Fibroblast of pulmonary artery (primary cell): ENCODE data around the gene COX6A1.
"Not testable (repeated sequence)": the region's sequence is repeated elsewhere in the genome, so short reads cannot be mapped to it uniquely, and the experiment has no call there.

Source experiments
- DNase-seq: peaks from one replicate; pipeline ENCODE4 v3.0.0-alpha.2; 2010; ENCODE audit warnings: low read depth
- H3K4me3 ChIP-seq: replicated peaks from 2 replicates; pipeline ENCODE4 v1.5.1; 2011; ENCODE audit warnings: low read depth, mild to moderate bottlenecking, control low read depth, low read length, moderate library complexity
- TF ChIP-seq, protein P1 (sequence below): IDR thresholded peaks from 2 replicates; pipeline ENCODE4 v1.5.1; 2011; ENCODE audit warnings: mild to moderate bottlenecking, control low read depth, low read length, inconsistent platforms; ENCODE audit errors: missing control alignments

COX6A1 gene

DNA sequence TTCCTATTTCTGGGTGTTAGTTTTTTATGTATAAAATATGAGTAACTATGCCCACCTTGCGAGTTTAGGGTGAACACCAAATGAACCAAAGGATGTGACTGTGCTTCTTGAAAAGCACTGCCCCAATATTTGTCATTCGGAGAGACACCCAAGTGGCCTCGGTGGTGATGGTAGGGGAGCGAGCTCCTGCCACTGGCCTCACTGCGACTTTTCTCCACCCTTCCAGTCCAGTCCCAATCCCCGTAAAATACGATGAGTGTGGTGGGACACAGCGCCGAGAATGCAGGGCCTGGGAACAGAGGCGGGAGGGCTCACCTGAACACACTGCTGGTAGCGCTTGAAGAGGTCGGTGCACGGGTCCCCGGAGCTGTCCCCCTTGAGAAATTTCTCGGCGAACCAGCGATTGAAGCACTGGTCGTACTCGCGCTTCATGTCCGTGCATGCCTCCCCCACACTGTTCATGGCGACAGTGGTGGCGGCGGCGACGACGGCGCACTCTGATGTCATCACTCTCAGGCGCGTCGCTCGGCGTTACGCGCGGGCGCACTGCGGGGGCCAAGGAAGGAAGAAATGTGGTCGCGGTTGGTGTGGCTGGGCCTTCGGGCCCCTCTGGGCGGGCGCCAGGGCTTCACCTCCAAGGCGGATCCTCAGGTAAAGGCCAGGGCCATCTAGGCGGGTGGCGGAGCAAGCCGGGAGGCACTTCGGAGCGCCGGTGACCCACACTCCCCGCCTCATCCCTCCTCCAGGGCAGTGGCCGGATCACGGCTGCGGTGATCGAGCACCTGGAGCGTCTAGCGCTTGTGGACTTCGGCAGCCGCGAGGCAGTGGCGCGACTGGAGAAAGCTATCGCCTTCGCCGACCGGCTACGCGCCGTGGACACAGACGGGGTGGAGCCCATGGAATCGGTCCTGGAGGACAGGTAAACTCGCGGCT is 8.3 kb downstream of the COX6A1 start, which contains the start of the genes GATC and TRIAP1:
Gene GATC, plus strand, starts transcription at position 534 of the 933 bp plus-strand sequence. Its CDS starts 37 bp downstream, at position 571.
Gene TRIAP1, minus strand, starts transcription at position 474 of the 933 bp plus-strand sequence. Its CDS starts 12 bp downstream, at position 462.
- TF ChIP-seq, protein P1, sequence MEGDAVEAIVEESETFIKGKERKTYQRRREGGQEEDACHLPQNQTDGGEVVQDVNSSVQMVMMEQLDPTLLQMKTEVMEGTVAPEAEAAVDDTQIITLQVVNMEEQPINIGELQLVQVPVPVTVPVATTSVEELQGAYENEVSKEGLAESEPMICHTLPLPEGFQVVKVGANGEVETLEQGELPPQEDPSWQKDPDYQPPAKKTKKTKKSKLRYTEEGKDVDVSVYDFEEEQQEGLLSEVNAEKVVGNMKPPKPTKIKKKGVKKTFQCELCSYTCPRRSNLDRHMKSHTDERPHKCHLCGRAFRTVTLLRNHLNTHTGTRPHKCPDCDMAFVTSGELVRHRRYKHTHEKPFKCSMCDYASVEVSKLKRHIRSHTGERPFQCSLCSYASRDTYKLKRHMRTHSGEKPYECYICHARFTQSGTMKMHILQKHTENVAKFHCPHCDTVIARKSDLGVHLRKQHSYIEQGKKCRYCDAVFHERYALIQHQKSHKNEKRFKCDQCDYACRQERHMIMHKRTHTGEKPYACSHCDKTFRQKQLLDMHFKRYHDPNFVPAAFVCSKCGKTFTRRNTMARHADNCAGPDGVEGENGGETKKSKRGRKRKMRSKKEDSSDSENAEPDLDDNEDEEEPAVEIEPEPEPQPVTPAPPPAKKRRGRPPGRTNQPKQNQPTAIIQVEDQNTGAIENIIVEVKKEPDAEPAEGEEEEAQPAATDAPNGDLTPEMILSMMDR, result no peak
- peak; percentile 75 for DNase-seq
- peak within 1 kb of the TSS; percentile 85 for H3K4me3 ChIP-seq

DNA sequence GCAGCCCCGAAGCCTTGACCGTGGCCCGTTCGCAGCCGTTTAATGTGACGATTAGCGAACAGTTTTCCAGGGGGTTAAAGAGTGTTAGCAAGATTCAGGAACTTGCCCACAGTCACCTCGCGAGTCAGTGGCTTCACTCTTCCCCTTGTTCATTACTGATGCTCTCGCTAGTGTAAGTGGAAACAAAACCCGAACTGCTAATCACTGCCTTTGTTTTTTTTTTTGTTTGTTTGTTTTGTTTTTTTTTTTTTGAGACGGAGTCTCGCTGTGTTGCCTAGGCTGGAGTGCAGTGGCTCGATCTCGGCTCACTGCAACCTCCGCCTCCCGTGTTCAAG is 8.9 kb downstream of the COX6A1 start:
- not testable (repeated sequence) for DNase-seq
- H3K4me3 ChIP-seq, result peak overlapping the region; percentile 85

DNA sequence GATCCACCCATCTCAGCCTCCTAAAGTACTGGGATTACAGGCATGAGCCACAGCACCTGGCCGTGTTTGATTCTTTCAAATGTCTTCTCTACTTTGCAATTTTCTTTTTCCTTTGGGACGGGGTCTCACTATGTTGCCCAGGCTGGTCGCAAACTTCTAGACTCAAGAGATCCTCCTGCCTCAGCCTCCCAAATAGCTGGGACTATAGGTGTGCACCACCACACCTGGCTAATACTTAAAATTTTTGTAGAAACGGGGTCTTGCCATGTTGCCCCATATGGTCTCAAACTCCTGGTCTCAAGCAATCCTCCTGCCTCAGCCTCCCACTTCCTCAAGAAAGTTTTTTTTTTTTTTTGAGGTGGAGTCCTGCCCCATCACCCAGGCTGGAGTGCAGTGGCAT is 10.1 kb downstream of the COX6A1 start:
- no peak overlapping the region for H3K4me3 ChIP-seq
- TF ChIP-seq, protein P1, result no peak
- DNase-seq, result no peak

DNA sequence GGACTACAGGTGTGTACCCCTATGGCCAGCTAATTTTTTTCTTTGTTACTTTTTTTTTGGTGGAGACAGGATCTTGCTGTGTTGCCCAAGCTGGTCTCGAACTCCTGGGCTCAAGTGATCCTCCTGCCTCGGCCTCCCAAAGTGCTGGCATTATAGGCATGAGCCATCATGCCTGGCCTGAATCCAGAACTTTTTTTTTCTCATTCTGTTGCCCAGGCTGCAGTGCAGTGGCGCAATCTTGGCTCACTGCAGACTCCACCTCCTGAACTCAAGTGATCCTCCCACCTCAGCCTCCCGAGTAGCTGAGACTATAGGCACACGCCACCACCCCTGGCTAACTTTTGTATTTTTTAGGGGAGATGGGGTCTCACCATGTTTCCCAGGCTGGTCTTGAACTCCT is 14.6 kb downstream of the COX6A1 start:
- H3K4me3 ChIP-seq, result not testable (repeated sequence)
- peak; percentile 43 for DNase-seq

DNA sequence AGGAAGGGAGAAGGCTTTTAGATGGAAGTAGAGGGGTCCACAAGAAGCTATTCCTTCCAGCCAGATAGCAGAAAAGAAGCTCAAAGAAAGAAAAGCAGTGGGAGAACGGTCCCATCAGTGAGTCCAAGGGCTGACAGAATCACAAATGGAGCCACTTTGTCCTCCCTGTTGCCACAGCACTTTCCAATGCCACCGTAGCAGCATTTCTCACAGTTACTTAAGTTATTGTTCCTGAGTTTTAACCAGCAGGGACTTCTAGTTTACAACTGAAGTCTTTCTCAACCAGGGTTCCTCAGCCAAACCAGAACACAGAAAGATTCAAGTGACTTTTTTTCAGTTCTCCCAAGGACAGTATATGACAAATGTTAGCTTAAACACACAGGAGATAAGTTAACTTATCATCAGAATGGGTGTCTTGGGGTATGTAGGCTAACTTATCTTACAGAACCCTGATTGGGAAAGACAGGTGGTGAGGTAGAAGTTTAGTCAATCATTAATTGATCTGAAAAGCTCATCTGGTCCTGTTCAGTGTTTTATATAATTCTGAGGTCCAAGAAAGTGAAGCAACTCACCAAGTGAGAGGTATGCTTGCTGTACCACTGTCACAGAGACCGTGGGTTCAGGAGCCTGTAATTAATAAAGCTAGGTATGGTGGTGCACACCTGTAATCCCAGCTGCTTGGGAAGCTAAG is 15.3 kb downstream of the COX6A1 start:
- TF ChIP-seq, protein P1, result no peak
- DNase-seq, result no peak
- H3K4me3 ChIP-seq, result no peak overlapping the region

DNA sequence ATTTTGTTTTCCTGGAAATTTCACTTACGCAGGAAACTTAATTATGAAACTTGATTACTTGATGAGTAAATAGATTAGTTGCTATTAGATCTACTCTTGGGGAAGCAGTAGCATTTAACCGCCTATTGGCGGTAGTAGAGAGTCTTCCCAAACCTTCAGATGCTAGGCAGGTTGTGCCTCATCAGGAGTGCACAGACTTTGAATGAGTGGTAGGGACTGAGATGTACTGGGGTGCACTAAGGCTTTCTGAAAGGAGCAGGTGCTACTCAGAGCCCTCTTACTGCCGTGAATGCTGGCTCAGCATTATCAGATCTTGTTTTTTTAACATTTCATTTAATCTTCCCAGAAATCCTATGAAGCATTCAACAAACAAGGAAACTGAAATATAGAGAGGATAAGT is 16.1 kb downstream of the COX6A1 start:
- peak; percentile 27 for DNase-seq
- no peak overlapping the region for H3K4me3 ChIP-seq
- TF ChIP-seq, protein P1, result peak; percentile 74

DNA sequence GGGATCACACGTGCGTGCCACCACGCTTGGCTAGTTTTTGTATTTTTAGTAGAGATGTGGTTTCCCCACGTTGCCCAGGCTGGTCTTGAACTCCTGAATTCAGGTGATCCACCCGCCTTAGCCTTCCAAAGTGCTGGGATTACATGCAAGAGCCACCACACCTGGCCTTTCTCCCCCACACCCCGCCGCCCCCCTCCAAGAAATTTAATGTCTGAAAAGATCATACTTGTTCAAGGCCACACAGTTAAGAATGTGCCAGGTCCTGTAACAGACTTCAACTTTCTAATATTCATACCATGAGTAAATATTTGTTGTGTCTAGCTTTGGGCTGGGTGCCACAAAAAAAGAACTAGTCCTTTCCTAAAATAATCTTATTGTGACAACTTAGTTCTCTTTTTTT is 17.4 kb downstream of the COX6A1 start:
- TF ChIP-seq, protein P1, result no peak
- H3K4me3 ChIP-seq, result no peak overlapping the region
- no peak for DNase-seq

DNA sequence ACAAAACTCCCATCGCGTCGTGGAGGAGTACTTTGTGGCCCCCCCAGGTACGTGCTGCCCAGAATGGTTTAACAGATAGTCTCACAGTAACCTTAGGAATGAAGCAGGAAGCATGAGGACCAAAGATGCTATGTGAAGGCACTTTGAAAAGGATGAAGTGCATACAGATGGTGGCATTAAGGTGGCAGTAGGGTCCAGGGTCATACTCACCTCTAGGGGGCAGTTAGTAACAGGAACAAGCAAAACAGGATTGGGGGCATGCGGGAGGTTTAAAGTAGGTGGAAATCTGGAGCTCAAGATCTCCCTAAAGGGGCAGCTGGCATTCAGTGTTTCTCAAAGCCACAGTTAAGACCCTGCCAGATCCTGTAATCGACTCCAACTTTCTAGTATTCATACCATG is 19.2 kb downstream of the COX6A1 start:
- peak; percentile 20 for DNase-seq

More for the DNA sequence above, 19.2 kb downstream of the COX6A1 start:
- TF ChIP-seq, protein P1, result peak; percentile 37
- no peak overlapping the region for H3K4me3 ChIP-seq
